Aorta (tissue), 5 donors: ENCODE results near the gene HPS1. TPM values are rescaled to one million over a fixed set of nuclear protein-coding genes. Genes with fewer than 3 reads are reported as not detected.

ENCODE experiments used
- ATAC-seq: fragments of 200-7000 bp; cut with Tn5 transposase; one replicate; pipeline ENCODE4 v1.9.1; 2022; ENCODE audit warnings: moderate library complexity; ENCODE audit not compliant: low FRiP score
- DNase-seq, 2 donors: peaks; one replicate each; pipeline ENCODE4 v3.0.0-alpha.2; 2020
- H3K27ac ChIP-seq, 2 donors: one replicate each; pipeline ENCODE4 v1.5.1; 2013; ENCODE audit warnings: low read length in 2 of 2, mild to moderate bottlenecking in 2 of 2, moderate library complexity in 2 of 2, control low read depth in 1 of 2, inconsistent platforms in 1 of 2, low read depth in 1 of 2
- H3K27me3 ChIP-seq, 2 donors: one replicate each; pipeline ENCODE4 v1.6.1; 2013; ENCODE audit warnings: control low read depth in 1 of 2, low read length in 1 of 2, mild to moderate bottlenecking in 1 of 2, moderate library complexity in 1 of 2; ENCODE audit not compliant: insufficient read depth in 2 of 2, control insufficient read depth in 1 of 2
- H3K36me3 ChIP-seq, 2 donors: one replicate each; pipeline ENCODE4 v1.6.1; 2013; ENCODE audit warnings: control low read depth in 1 of 2, low read length in 1 of 2, mild to moderate bottlenecking in 1 of 2; ENCODE audit not compliant: insufficient read depth in 2 of 2, control insufficient read depth in 1 of 2
- H3K4me1 ChIP-seq, 2 donors: one replicate each; pipeline ENCODE4 v1.6.1; 2013; ENCODE audit warnings: low read length in 2 of 2, control low read depth in 1 of 2, mild to moderate bottlenecking in 1 of 2, moderate library complexity in 1 of 2; ENCODE audit not compliant: insufficient read depth in 2 of 2, control insufficient read depth in 1 of 2
- H3K4me3 ChIP-seq, 2 donors: one replicate each; pipeline ENCODE4 v1.5.1; 2013; ENCODE audit warnings: low read length in 2 of 2, control low read depth in 1 of 2, mild to moderate bottlenecking in 1 of 2
- H3K9me3 ChIP-seq: one replicate; pipeline ENCODE4 v1.6.1; 2013; ENCODE audit warnings: mild to moderate bottlenecking, low read length; ENCODE audit not compliant: control insufficient read depth
- WGBS, 2 donors: extraction: QIAGEN DNeasy Blood & Tissue Kit; methylation state at CpG; one replicate each; pipeline ENCODE4 v1.1.7; 2013; 5-methylcytosine and 5-hydroxymethylcytosine counted together
- intact Hi-C, 2 donors: fragments of 100-400 bp; cut with DNase I; formaldehyde crosslinking; loops; one replicate each; pipeline versions ENCODE4 v1.14.2 to v1.15.0; 2022
- polyA plus RNA-seq, 2 donors: library from polyadenylated mRNA; stranded (reverse); fragments of 200-250 nt; gene quantifications; one replicate each; pipeline ENCODE4 v1.2.3, GENCODE V29; 2013
- total RNA-seq, 2 donors: library from RNA; stranded (reverse); fragmentation: NEBNext Ultra II Directional; extraction: Animal tissue kit (Norgen Biotek cat#: 25700); gene quantifications; one replicate each; pipeline ENCODE4 v1.2.1, GENCODE V29; 2021
- donor health status: healthy with polysubstance abuse.
- donor health status: Bipolar disorder and iron deficiency.
- donor health status: DM: no; HTN: no; CAD: no.
- donor health status: DM: no; HTN: no; CAD: no.
- donor health status: DM: yes; HTN: yes; CAD: no.

HPS1 gene
- total and polyA plus RNA-seq, 4 donors: 40.8 to 75.4 (median 52.4) TPM

DNA sequence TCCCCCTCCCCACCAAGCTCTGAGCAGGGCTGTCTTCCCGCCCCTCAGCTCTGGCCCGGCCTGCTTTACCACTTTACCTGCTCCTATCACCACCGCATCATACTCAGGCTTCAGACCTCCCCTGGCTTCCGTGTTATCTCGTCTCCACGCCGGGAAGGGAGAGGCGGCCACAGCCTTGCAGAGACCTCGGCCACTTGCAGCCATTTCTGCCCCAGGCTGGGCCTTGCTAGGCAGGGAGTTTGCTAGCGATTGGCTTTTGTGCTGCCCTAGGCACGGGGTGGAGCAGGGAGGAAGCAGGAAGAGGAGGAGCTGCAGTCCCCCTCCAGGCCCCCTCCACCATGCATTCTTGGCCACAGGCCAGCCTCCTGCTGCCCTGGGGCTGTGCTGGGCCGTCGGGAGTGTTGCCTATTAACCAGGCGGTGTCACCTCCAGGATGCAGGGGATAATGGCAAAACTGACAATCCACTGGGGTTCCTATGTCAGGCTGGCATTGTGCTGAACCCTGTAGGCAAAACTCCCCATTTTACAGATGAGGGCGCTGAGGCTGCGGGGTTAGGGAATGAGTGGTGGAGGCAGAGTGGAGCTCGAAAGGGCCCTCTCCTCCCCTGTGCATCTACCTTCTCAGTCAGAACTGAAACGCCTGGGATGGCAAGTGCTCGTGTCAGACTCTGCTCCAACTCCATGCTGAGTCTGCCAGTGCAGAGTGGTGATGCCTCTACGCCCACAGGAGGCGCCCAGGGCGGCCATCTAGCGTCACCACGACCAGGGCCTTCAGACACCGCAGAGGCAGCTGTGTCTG, 31.6 kb downstream of the HPS1 start, which contains the start of gene PYROXD2:
Gene PYROXD2, minus strand, starts transcription at position 251 of the 799 bp plus-strand sequence. Its CDS starts 47 bp downstream, at position 204.
- H3K36me3 ChIP-seq: peaks cover 0 to 2% of the 10 kb centered on the region in 2 donors
- intact Hi-C loops: loop anchor here in 1 of 2 donors (10.0 kb wide), 2 partner anchors 100 to 150 kb away; partner anchors contain the start of gene LOXL4

GRCh38 chr10:98414578-98414931, 32.2 kb downstream of the HPS1 start:
- intact Hi-C loops: loop anchor here in 1 of 2 donors (10.0 kb wide), 2 partner anchors 100 to 150 kb away; partner anchors contain the start of gene LOXL4
- ATAC-seq (no peak), DNase-seq (no peak)
- peak overlapping the region in 1 of 2 donors; percentile 22 for H3K27ac ChIP-seq
- peaks cover 0 to 2% of the 10 kb centered on the region in 2 donors for H3K36me3 ChIP-seq
- H3K4me3 ChIP-seq: peak overlapping the region; percentile 14 to 56
- no peaks in the 10 kb centered on the region for H3K9me3 ChIP-seq
- WGBS, 2 donors: 18 to 22% methylated on average over 3 of the region's 3 CpGs
- H3K4me1 ChIP-seq: no peaks in the 10 kb centered on the region
- H3K27me3 ChIP-seq: no peaks in the 10 kb centered on the region

More for the DNA sequence above, 31.6 kb downstream of the HPS1 start, which contains the start of gene PYROXD2:
- no peaks in the 10 kb centered on the region for H3K27me3 ChIP-seq
- DNase-seq (peak; percentile 96), ATAC-seq (peak; percentile 95)
- peak within 1 kb of the TSS in 1 of 2 donors; percentile 22 for H3K27ac ChIP-seq
- 30 to 31% methylated on average over 25 of the region's 25 CpGs for whole genome bisulfite sequencing, 2 donors
- peak within 1 kb of the TSS; percentile 14 to 56 for H3K4me3 ChIP-seq
- H3K9me3 ChIP-seq: no peaks in the 10 kb centered on the region
- no peaks in the 10 kb centered on the region for H3K4me1 ChIP-seq

DNA sequence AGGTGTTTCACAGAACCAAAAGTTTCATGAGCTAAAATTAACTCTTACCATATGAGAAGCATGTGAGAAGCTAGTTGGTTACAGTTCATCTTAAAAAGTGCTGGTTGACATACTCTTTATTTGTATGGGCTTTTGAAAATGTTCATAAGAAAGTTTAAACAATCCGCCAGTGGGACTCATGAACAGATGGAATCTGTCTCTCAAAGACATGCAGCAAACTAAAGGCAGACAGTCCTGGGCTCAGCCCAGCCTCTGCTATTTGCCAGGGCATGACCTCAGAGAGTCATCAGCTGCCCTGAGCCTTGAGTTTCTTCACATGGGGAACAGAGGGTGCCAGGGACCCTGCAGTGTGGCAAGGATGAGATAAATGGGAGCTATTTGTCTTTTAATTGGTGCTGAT, 35.0 kb downstream of the HPS1 start:
- no peaks in the 10 kb centered on the region for H3K36me3 ChIP-seq
- ATAC-seq: no peak
- H3K27me3 ChIP-seq: no peaks in the 10 kb centered on the region
- no peak overlapping the region for H3K4me3 ChIP-seq
- no peaks in the 10 kb centered on the region for H3K9me3 ChIP-seq
- no peaks in the 10 kb centered on the region for H3K4me1 ChIP-seq
- DNase-seq: no peak
- 69 to 78% methylated on average over 1 of the region's 1 CpG for WGBS, 2 donors
- no peak overlapping the region for H3K27ac ChIP-seq
- intact Hi-C loops: loop anchor here in 1 of 2 donors (10.0 kb wide), 2 partner anchors 97 to 147 kb away; partner anchors contain the start of gene LOXL4

GRCh38 chr10:98411166-98411565, 35.6 kb downstream of the HPS1 start:
- no peak overlapping the region for H3K4me3 ChIP-seq
- WGBS, 2 donors: 82 to 83% methylated on average over 11 of the region's 11 CpGs
- intact Hi-C loops: loop anchor here in 1 of 2 donors (10.0 kb wide), 2 partner anchors 96 to 146 kb away; partner anchors contain the start of gene LOXL4
- no peak for DNase-seq
- ATAC-seq: no peak
- no peaks in the 10 kb centered on the region for H3K4me1 ChIP-seq
- no peaks in the 10 kb centered on the region for H3K27me3 ChIP-seq
- H3K36me3 ChIP-seq: no peaks in the 10 kb centered on the region
- no peak overlapping the region for H3K27ac ChIP-seq
- H3K9me3 ChIP-seq: no peaks in the 10 kb centered on the region

- H3K9me3 ChIP-seq: no peaks in the 10 kb centered on the region
- intact Hi-C loops: loop anchor here in 1 of 2 donors (10.0 kb wide), 2 partner anchors 96 to 146 kb away; partner anchors contain the start of gene LOXL4
- H3K4me1 ChIP-seq: no peaks in the 10 kb centered on the region
- H3K36me3 ChIP-seq: no peaks in the 10 kb centered on the region
- 82 to 86% methylated on average over 10 of the region's 10 CpGs for WGBS, 2 donors
- DNase-seq (no peak), ATAC-seq (no peak)
- no peak overlapping the region for H3K4me3 ChIP-seq
- H3K27me3 ChIP-seq: no peaks in the 10 kb centered on the region
- H3K27ac ChIP-seq: no peak overlapping the region
Measured at GRCh38 chr10:98410759-98411158, 36.0 kb downstream of the HPS1 start.

GRCh38 chr10:98410135-98410743, 36.5 kb downstream of the HPS1 start:
- Histone ChIP-seq H3K9me3 (no peaks in the 10 kb centered on the region), H3K4me1 (no peaks in the 10 kb centered on the region), H3K36me3 (no peaks in the 10 kb centered on the region), H3K4me3 (no peak overlapping the region), H3K27ac (no peak overlapping the region), H3K27me3 (no peaks in the 10 kb centered on the region)
- ATAC-seq: no peak
- DNase-seq: no peak
- 91 to 97% methylated on average over 4 of the region's 4 CpGs for WGBS, 2 donors
- intact Hi-C loops: loop anchor here in 1 of 2 donors (10.0 kb wide), 2 partner anchors 95 to 145 kb away; partner anchors contain the start of gene LOXL4

GRCh38 chr10:98408799-98409198, 37.9 kb downstream of the HPS1 start:
- no peak overlapping the region for H3K4me3 ChIP-seq
- no peaks in the 10 kb centered on the region for H3K4me1 ChIP-seq
- 89 to 94% methylated on average over 4 of the region's 4 CpGs for WGBS, 2 donors
- intact Hi-C loops: no loop called here
- no peak for ATAC-seq
- no peaks in the 10 kb centered on the region for H3K36me3 ChIP-seq
- no peak for DNase-seq
- no peaks in the 10 kb centered on the region for H3K27me3 ChIP-seq
- no peaks in the 10 kb centered on the region for H3K9me3 ChIP-seq
- no peak overlapping the region for H3K27ac ChIP-seq

DNA sequence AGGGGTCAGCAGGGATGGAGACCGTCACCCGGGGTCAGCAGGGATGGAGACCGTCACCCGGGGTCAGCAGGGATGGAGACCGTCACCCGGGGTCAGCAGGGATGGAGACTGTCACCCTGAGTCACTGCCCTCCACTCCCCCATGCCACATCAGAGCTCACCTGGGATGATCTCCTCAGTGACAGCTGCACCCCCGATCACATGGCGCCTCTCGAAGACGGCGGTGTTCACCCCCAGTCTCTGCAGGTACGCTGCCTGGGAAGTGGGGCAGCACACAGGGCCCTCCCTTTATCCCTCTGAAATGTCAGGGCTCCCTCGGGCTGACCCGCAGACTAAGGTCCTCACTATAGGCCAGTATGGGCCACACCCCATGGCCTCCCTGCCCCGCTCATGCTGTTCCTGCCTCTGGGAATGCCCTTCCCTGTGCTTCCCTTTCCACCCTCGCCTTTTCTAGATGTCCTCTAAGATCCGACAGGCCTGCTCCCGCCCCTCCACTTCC, 38.9 kb downstream of the HPS1 start:
- Histone ChIP-seq H3K4me3 (no peak overlapping the region), H3K9me3 (no peaks in the 10 kb centered on the region), H3K4me1 (no peaks in the 10 kb centered on the region), H3K27ac (no peak overlapping the region), H3K27me3 (no peaks in the 10 kb centered on the region), H3K36me3 (no peaks in the 10 kb centered on the region)
- 94 to 98% methylated on average over 18 of the region's 18 CpGs for WGBS, 2 donors
- intact Hi-C loops: no loop called here
- DNase-seq: peak; percentile 33 to 36
- ATAC-seq: no peak
